GM10847 (cell line): Measurements from ENCODE around the gene HRH1.

ENCODE experiments used
- POLR2A ChIP-seq: IDR thresholded peaks from 2 replicates; pipeline ENCODE4 v1.6.1; 2011; ENCODE audit not compliant: insufficient read length; ENCODE audit errors: extremely low read depth

Gene HRH1

GRCh38 chr3:11240496-11240895, 86.2 kb downstream of the HRH1 start:
- no peak for TF ChIP-seq POLR2A

GRCh38 chr3:11244121-11244677, 89.9 kb downstream of the HRH1 start:
- no peak for TF ChIP-seq POLR2A

- no peak for TF ChIP-seq POLR2A
Observed at GRCh38 chr3:11245276-11245675, 91.0 kb downstream of the HRH1 start.

GRCh38 chr3:11245827-11246662, 91.8 kb downstream of the HRH1 start:
- no peak for TF ChIP-seq POLR2A

GRCh38 chr3:11246663-11246970, 92.3 kb downstream of the HRH1 start:
- TF ChIP-seq POLR2A, result no peak

GRCh38 chr3:11247362-11247761, 93.1 kb downstream of the HRH1 start:
- TF ChIP-seq POLR2A, result no peak

GRCh38 chr3:11248596-11248995, 94.3 kb downstream of the HRH1 start:
- no peak for TF ChIP-seq POLR2A

GRCh38 chr3:11250902-11251806, 96.9 kb downstream of the HRH1 start:
- no peak for TF ChIP-seq POLR2A

- no peak for TF ChIP-seq POLR2A
Observed at GRCh38 chr3:11251807-11252176, 97.5 kb downstream of the HRH1 start.

- TF ChIP-seq POLR2A, result no peak
Observed at GRCh38 chr3:11254876-11255275, 100.6 kb downstream of the HRH1 start.

- no peak for TF ChIP-seq POLR2A
Observed at GRCh38 chr3:11258958-11259357, 104.7 kb downstream of the HRH1 start.

- no peak for TF ChIP-seq POLR2A
Observed at GRCh38 chr3:11260460-11260859, 106.2 kb downstream of the HRH1 start.

- TF ChIP-seq POLR2A, result no peak
Observed at GRCh38 chr3:11269007-11269406, 114.7 kb downstream of the HRH1 start.

- TF ChIP-seq POLR2A, result peak; percentile 85
Observed at GRCh38 chr3:11271986-11272904, 118.0 kb downstream of the HRH1 start, which contains the start of gene ATG7. Gene ATG7 (plus strand): TSS chr3:11272397. CDS start chr3:11298696, 26,299 bp downstream.
